NCI-H2196 (cell line): ENCODE results near the gene TRERF1.
"Not testable (repeated sequence)": the region's sequence is repeated elsewhere in the genome, so short reads cannot be mapped to it uniquely, and the experiment has no call there.

Experiments
- DNase-seq: peaks from one replicate; lab custom pipeline; 2025; ENCODE audit not compliant: unreplicated experiment; lab: John Stamatoyannopoulos, UW

TRERF1 gene

GRCh38 chr6:42200035-42200434, 251.7 kb downstream of the TRERF1 start:
- DNase-seq, result no peak

GRCh38 chr6:42199106-42199981, 252.4 kb downstream of the TRERF1 start:
- DNase-seq, result peak; percentile 38

- no peak for DNase-seq
Measured at GRCh38 chr6:42197555-42198362, 254.0 kb downstream of the TRERF1 start.

GRCh38 chr6:42195415-42195814, 256.3 kb downstream of the TRERF1 start:
- no peak for DNase-seq

GRCh38 chr6:42194056-42194455, 257.7 kb downstream of the TRERF1 start:
- DNase-seq, result no peak

- DNase-seq, result no peak
Measured at GRCh38 chr6:42193491-42193894, 258.2 kb downstream of the TRERF1 start.

GRCh38 chr6:42192385-42192784, 259.3 kb downstream of the TRERF1 start:
- DNase-seq, result not testable (repeated sequence)

GRCh38 chr6:42190554-42191183, 261.1 kb downstream of the TRERF1 start:
- DNase-seq, result no peak

GRCh38 chr6:42188406-42188805, 263.3 kb downstream of the TRERF1 start:
- DNase-seq, result no peak

GRCh38 chr6:42185597-42185996, 266.1 kb downstream of the TRERF1 start:
- DNase-seq, result no peak

GRCh38 chr6:42184475-42184874, 267.3 kb downstream of the TRERF1 start:
- DNase-seq, result no peak

- no peak for DNase-seq
Measured at GRCh38 chr6:42182101-42182500, 269.6 kb downstream of the TRERF1 start.

GRCh38 chr6:42179945-42180313, 271.8 kb downstream of the TRERF1 start:
- no peak for DNase-seq

- DNase-seq, result no peak
Measured at GRCh38 chr6:42179261-42179944, 272.3 kb downstream of the TRERF1 start.

GRCh38 chr6:42177514-42178364, 274.0 kb downstream of the TRERF1 start:
- no peak for DNase-seq

GRCh38 chr6:42176981-42177380, 274.7 kb downstream of the TRERF1 start:
- DNase-seq, result no peak

- no peak for DNase-seq
Measured at GRCh38 chr6:42175860-42176259, 275.9 kb downstream of the TRERF1 start.
